Immature natural killer cell (primary cell): ENCODE measurements around the gene IFT122. TPM values are rescaled to one million over a fixed set of nuclear protein-coding genes. Genes with fewer than 3 reads are reported as not detected.
A peak's percentile ranks its signal among the peaks of the same experiment; 100 is the strongest.

Experiments
- DNase-seq, 3 donors: peaks; one replicate each; pipeline ENCODE4 v3.0.0; 2022; ENCODE audit warnings: mixed read lengths in 1 of 3
- H3K27ac Mint-ChIP-seq, 6 donors: one replicate each; pipeline ENCODE4 v1.8.0; 2020; ENCODE audit warnings: mixed read lengths in 6 of 6, mild to moderate bottlenecking in 5 of 6, inconsistent platforms in 4 of 6, moderate library complexity in 3 of 6
- H3K27me3 Mint-ChIP-seq, 3 donors: one replicate each; pipeline ENCODE4 v1.8.0; 2020 to 2021; ENCODE audit warnings: low read depth in 3 of 3, mild to moderate bottlenecking in 3 of 3, mixed read lengths in 3 of 3, moderate library complexity in 3 of 3, inconsistent platforms in 1 of 3
- H3K36me3 Mint-ChIP-seq, 3 donors: one replicate each; pipeline ENCODE4 v1.8.0; 2020; ENCODE audit warnings: mixed read lengths in 3 of 3, inconsistent platforms in 2 of 3, mild to moderate bottlenecking in 2 of 3
- H3K4me1 Mint-ChIP-seq, 2 donors: one replicate each; pipeline ENCODE4 v1.8.0; 2020; ENCODE audit warnings: inconsistent platforms in 2 of 2, mild to moderate bottlenecking in 2 of 2, mixed read lengths in 2 of 2, moderate library complexity in 1 of 2
- H3K4me3 Mint-ChIP-seq, 5 donors: one replicate each; pipeline ENCODE4 v1.8.0; 2020; ENCODE audit warnings: mild to moderate bottlenecking in 5 of 5, mixed read lengths in 5 of 5, inconsistent platforms in 3 of 5, moderate library complexity in 3 of 5
- H3K9me3 Mint-ChIP-seq, 6 donors: one replicate each; pipeline ENCODE4 v1.8.0; 2020; ENCODE audit warnings: mild to moderate bottlenecking in 6 of 6, mixed read lengths in 6 of 6, inconsistent platforms in 4 of 6, moderate library complexity in 3 of 6
- polyA plus RNA-seq, 3 donors: library from polyadenylated mRNA; unstranded; fragments of 300-500 nt; fragmentation: Illumina TruSeq; gene quantifications; one replicate each; pipeline ENCODE4 v1.2.3, GENCODE V29; 2021

The IFT122 gene
- polyA plus RNA-seq, 3 donors from 2014 or later = 5.7 to 7.0 (median 6.0) TPM

GRCh38 chr3:129434140-129434539 is 5.9 kb upstream of the IFT122 start:
- peaks cover 19 to 53% (median 29%) of the 10 kb centered on the region in 3 donors for H3K36me3 Mint-ChIP-seq
- H3K4me1 Mint-ChIP-seq = peaks cover 39 to 75% of the 10 kb centered on the region in 2 donors
- no peaks in the 10 kb centered on the region for H3K27me3 Mint-ChIP-seq
- H3K27ac Mint-ChIP-seq = no peak overlapping the region
- no peak overlapping the region for H3K4me3 Mint-ChIP-seq
- no peaks in the 10 kb centered on the region for H3K9me3 Mint-ChIP-seq
- no peak for DNase-seq

- H3K4me1 Mint-ChIP-seq = peaks cover 48 to 87% of the 10 kb centered on the region in 2 donors
- H3K4me3 Mint-ChIP-seq = no peak overlapping the region
- H3K27me3 Mint-ChIP-seq = peaks cover 6 to 10% (median 6%) of the 10 kb centered on the region in 3 donors
- DNase-seq = no peak
- H3K36me3 Mint-ChIP-seq = peaks cover 18 to 53% (median 29%) of the 10 kb centered on the region in 3 donors
- H3K9me3 Mint-ChIP-seq = no peaks in the 10 kb centered on the region
- peak overlapping the region in 3 of 6 donors; percentile 6 to 21 (median 17) for H3K27ac Mint-ChIP-seq
These were observed 4.7 kb upstream of the IFT122 start for GRCh38 chr3:129435367-129435766.

GRCh38 chr3:129439226-129439816 is 703 bp upstream of the IFT122 start:
- H3K4me3 Mint-ChIP-seq = peak overlapping the region; percentile 92 to 98 (median 96)
- H3K36me3 Mint-ChIP-seq = peaks cover 6 to 26% (median 16%) of the 10 kb centered on the region in 3 donors
- H3K27me3 Mint-ChIP-seq = peaks cover 6 to 10% (median 6%) of the 10 kb centered on the region in 3 donors
- H3K9me3 Mint-ChIP-seq = no peaks in the 10 kb centered on the region
- no peak for DNase-seq
- peak overlapping the region; percentile 91 to 99 (median 98) for H3K27ac Mint-ChIP-seq
- H3K4me1 Mint-ChIP-seq = peaks cover 47 to 82% of the 10 kb centered on the region in 2 donors

- Mint-ChIP-seq H3K27me3 (peaks cover 6 to 10% (median 6%) of the 10 kb centered on the region in 3 donors), H3K4me1 (peaks cover 44 to 68% of the 10 kb centered on the region in 2 donors), H3K27ac (peak overlapping the region; percentile 91 to 99 (median 98)), H3K36me3 (peaks cover 6 to 20% (median 16%) of the 10 kb centered on the region in 3 donors), H3K4me3 (peak overlapping the region; percentile 92 to 98 (median 96)), H3K9me3 (no peaks in the 10 kb centered on the region)
- no peak for DNase-seq
These were observed 680 bp downstream of the IFT122 start for GRCh38 chr3:129440618-129441190.

- no peak for DNase-seq
These were observed 1.2 kb downstream of the IFT122 start for GRCh38 chr3:129441215-129441614.

GRCh38 chr3:129441782-129442181 is 1.8 kb downstream of the IFT122 start:
- Mint-ChIP-seq H3K36me3 (peaks cover 2 to 12% (median 8%) of the 10 kb centered on the region in 3 donors), H3K4me1 (peaks cover 38 to 57% of the 10 kb centered on the region in 2 donors), H3K9me3 (no peaks in the 10 kb centered on the region), H3K27ac (peak overlapping the region; percentile 91 to 99 (median 98)), H3K4me3 (peak overlapping the region in 3 of 5 donors; percentile 57 to 98 (median 95)), H3K27me3 (peaks cover 6 to 10% (median 6%) of the 10 kb centered on the region in 3 donors)
- DNase-seq = no peak

More at GRCh38 chr3:129441215-129441614, 1.2 kb downstream of the IFT122 start:
- peaks cover 6 to 10% (median 6%) of the 10 kb centered on the region in 3 donors for H3K27me3 Mint-ChIP-seq
- peak overlapping the region; percentile 91 to 99 (median 98) for H3K27ac Mint-ChIP-seq
- H3K36me3 Mint-ChIP-seq = peaks cover 6 to 17% (median 12%) of the 10 kb centered on the region in 3 donors
- peak overlapping the region; percentile 92 to 98 (median 96) for H3K4me3 Mint-ChIP-seq
- H3K9me3 Mint-ChIP-seq = no peaks in the 10 kb centered on the region
- peaks cover 42 to 63% of the 10 kb centered on the region in 2 donors for H3K4me1 Mint-ChIP-seq

- H3K36me3 Mint-ChIP-seq = peaks cover 0 to 8% (median 6%) of the 10 kb centered on the region in 3 donors
- H3K27ac Mint-ChIP-seq = peak overlapping the region in 3 of 6 donors; percentile 34 to 79 (median 62)
- DNase-seq = no peak
- H3K4me3 Mint-ChIP-seq = peak overlapping the region in 1 of 5 donors; percentile 50
- no peaks in the 10 kb centered on the region for H3K9me3 Mint-ChIP-seq
- peaks cover 37 to 50% of the 10 kb centered on the region in 2 donors for H3K4me1 Mint-ChIP-seq
- peaks cover 6 to 10% (median 6%) of the 10 kb centered on the region in 3 donors for H3K27me3 Mint-ChIP-seq
These were observed 2.5 kb downstream of the IFT122 start for GRCh38 chr3:129442486-129442885.

- no peak for DNase-seq
- peaks cover 1 to 3% (median 2%) of the 10 kb centered on the region in 3 donors for H3K36me3 Mint-ChIP-seq
These were observed 2.9 kb downstream of the IFT122 start for GRCh38 chr3:129442947-129443346.

GRCh38 chr3:129445471-129445870 is 5.4 kb downstream of the IFT122 start:
- Mint-ChIP-seq H3K4me1 (peaks cover 12 to 20% of the 10 kb centered on the region in 2 donors), H3K27me3 (no peaks in the 10 kb centered on the region), H3K9me3 (no peaks in the 10 kb centered on the region), H3K4me3 (no peak overlapping the region), H3K36me3 (peaks cover 0 to 15% (median 0%) of the 10 kb centered on the region in 3 donors), H3K27ac (no peak overlapping the region)
- DNase-seq = no peak

More at GRCh38 chr3:129442947-129443346, 2.9 kb downstream of the IFT122 start:
- Mint-ChIP-seq H3K9me3 (no peaks in the 10 kb centered on the region), H3K27me3 (peaks cover 6 to 10% (median 6%) of the 10 kb centered on the region in 3 donors), H3K4me1 (peaks cover 33 to 46% of the 10 kb centered on the region in 2 donors), H3K27ac (peak overlapping the region in 3 of 6 donors; percentile 26 to 79 (median 34)), H3K4me3 (peak overlapping the region in 1 of 5 donors; percentile 50)

GRCh38 chr3:129446926-129447325 is 6.9 kb downstream of the IFT122 start:
- Mint-ChIP-seq H3K36me3 (peaks cover under 1 to 19% (median 1%) of the 10 kb centered on the region in 3 donors), H3K9me3 (no peaks in the 10 kb centered on the region), H3K4me3 (no peak overlapping the region), H3K4me1 (peaks cover 0 to 8% of the 10 kb centered on the region in 2 donors), H3K27ac (no peak overlapping the region), H3K27me3 (no peaks in the 10 kb centered on the region)
- DNase-seq = no peak

- Mint-ChIP-seq H3K36me3 (peaks cover 12 to 33% (median 13%) of the 10 kb centered on the region in 3 donors), H3K27ac (peak overlapping the region in 1 of 6 donors; percentile 30), H3K4me1 (no peaks in the 10 kb centered on the region), H3K27me3 (no peaks in the 10 kb centered on the region), H3K4me3 (no peak overlapping the region), H3K9me3 (no peaks in the 10 kb centered on the region)
- no peak for DNase-seq
These were observed 8.3 kb downstream of the IFT122 start for GRCh38 chr3:129448186-129448895.

GRCh38 chr3:129449279-129450115 is 9.5 kb downstream of the IFT122 start:
- Mint-ChIP-seq H3K9me3 (no peaks in the 10 kb centered on the region), H3K27me3 (no peaks in the 10 kb centered on the region), H3K4me3 (no peak overlapping the region), H3K36me3 (peaks cover 15 to 35% (median 15%) of the 10 kb centered on the region in 3 donors), H3K27ac (peak overlapping the region in 1 of 6 donors; percentile 81), H3K4me1 (no peaks in the 10 kb centered on the region)
- DNase-seq = no peak

GRCh38 chr3:129453732-129454131 is 13.7 kb downstream of the IFT122 start:
- no peaks in the 10 kb centered on the region for H3K27me3 Mint-ChIP-seq
- H3K9me3 Mint-ChIP-seq = no peaks in the 10 kb centered on the region
- H3K4me1 Mint-ChIP-seq = no peaks in the 10 kb centered on the region
- H3K36me3 Mint-ChIP-seq = peaks cover 20 to 37% (median 30%) of the 10 kb centered on the region in 3 donors
- no peak for DNase-seq
- no peak overlapping the region for H3K4me3 Mint-ChIP-seq
- no peak overlapping the region for H3K27ac Mint-ChIP-seq
